Measurements from ENCODE around the gene ESYT1.

Gene ESYT1

GRCh38 chr12:56128670-56129205, 671 bp downstream of the ESYT1 start:
- DNase-seq (ENCODE audit: low read depth in 1 of 2, low spot score in 1 of 2): peak in 1 of 2 experiments; percentile 14

GRCh38 chr12:56129206-56129941, 1.3 kb downstream of the ESYT1 start:
- no peak for TF ChIP-seq CTCF (IDR thresholded peaks at IDR 0.05; ENCODE audit: insufficient read depth, low read length)
- peak; percentile 74; the same call in 1 of the 2 replicates for TF ChIP-seq POLR2AphosphoS5 (IDR thresholded peaks at IDR 0.05; ENCODE audit: low read depth)
- peak; percentile 69 to 83 for DNase-seq (ENCODE audit: low read depth in 1 of 2, low spot score in 1 of 2)
- Histone ChIP-seq H3K4me3 (replicated peaks; ENCODE audit: insufficient read depth, low read length) (peak overlapping the region; percentile 83), H3K27ac (replicated peaks) (peak overlapping the region; percentile 80), H3K27me3 (ENCODE audit: insufficient read depth, poor library complexity, severe bottlenecking) (no peaks in the 10 kb centered on the region)

More at GRCh38 chr12:56128670-56129205, 671 bp downstream of the ESYT1 start:
- Histone ChIP-seq H3K4me3 (replicated peaks; ENCODE audit: insufficient read depth, low read length) (peak overlapping the region; percentile 83), H3K27ac (replicated peaks) (peak overlapping the region; percentile 80), H3K27me3 (ENCODE audit: insufficient read depth, poor library complexity, severe bottlenecking) (no peaks in the 10 kb centered on the region)
- TF ChIP-seq REST (IDR thresholded peaks at IDR 0.05; ENCODE audit: insufficient replicate concordance, low read depth) (no peak), CTCF (IDR thresholded peaks at IDR 0.05; ENCODE audit: insufficient read depth, low read length) (no peak), SPI1 (IDR thresholded peaks at IDR 0.05; ENCODE audit: borderline replicate concordance, low read depth) (no peak), POLR2AphosphoS5 (IDR thresholded peaks at IDR 0.05; ENCODE audit: low read depth) (no peak), GABPA (IDR thresholded peaks at IDR 0.05; ENCODE audit: low read depth) (no peak)

GRCh38 chr12:56129942-56130495, 2.0 kb downstream of the ESYT1 start:
- DNase-seq (ENCODE audit: low read depth in 1 of 2, low spot score in 1 of 2): no peak
- H3K4me3 ChIP-seq (replicated peaks; ENCODE audit: insufficient read depth, low read length): peak overlapping the region; percentile 83

More at GRCh38 chr12:56129942-56130495, 2.0 kb downstream of the ESYT1 start:
- no peak for TF ChIP-seq CTCF (IDR thresholded peaks at IDR 0.05; ENCODE audit: insufficient read depth, low read length)
- TF ChIP-seq POLR2AphosphoS5 (IDR thresholded peaks at IDR 0.05; ENCODE audit: low read depth): no peak
- no peak for TF ChIP-seq REST (IDR thresholded peaks at IDR 0.05; ENCODE audit: insufficient replicate concordance, low read depth)
- no peak for TF ChIP-seq GABPA (IDR thresholded peaks at IDR 0.05; ENCODE audit: low read depth)
- no peak for TF ChIP-seq SPI1 (IDR thresholded peaks at IDR 0.05; ENCODE audit: borderline replicate concordance, low read depth)
- peak overlapping the region; percentile 80 for H3K27ac ChIP-seq (replicated peaks)
- H3K27me3 ChIP-seq (ENCODE audit: insufficient read depth, poor library complexity, severe bottlenecking): no peaks in the 10 kb centered on the region

Data from HL-60 (cell line).